Activated gamma-delta T cell (primary cell): ENCODE results near the gene PAIP1.
A peak's percentile ranks its signal among the peaks of the same experiment; 100 is the strongest.
"Not testable (repeated sequence)": the region's sequence is repeated elsewhere in the genome, so short reads cannot be mapped to it uniquely, and the experiment has no call there.

Source experiments
- DNase-seq: peaks from one replicate; lab custom pipeline; 2025; lab: John Stamatoyannopoulos, UW

Gene PAIP1

GRCh38 chr5:43570450-43571158 lies 13.7 kb upstream of the PAIP1 start:
- DNase-seq: no peak

- DNase-seq: no peak
These were observed 12.4 kb upstream of the PAIP1 start for GRCh38 chr5:43569236-43569746.

- no peak for DNase-seq
These were observed 11.1 kb upstream of the PAIP1 start for GRCh38 chr5:43567967-43568366.

- no peak for DNase-seq
These were observed 8.2 kb upstream of the PAIP1 start for GRCh38 chr5:43565043-43565442.

- DNase-seq: no peak
These were observed 7.5 kb upstream of the PAIP1 start for GRCh38 chr5:43564289-43564850.

- no peak for DNase-seq
These were observed 6.4 kb upstream of the PAIP1 start for GRCh38 chr5:43563321-43563720.

- no peak for DNase-seq
These were observed 4.5 kb upstream of the PAIP1 start for GRCh38 chr5:43561356-43561755.

- DNase-seq: no peak
These were observed 3.3 kb upstream of the PAIP1 start for GRCh38 chr5:43560128-43560527.

- not testable (repeated sequence) for DNase-seq
These were observed 345 bp downstream of the PAIP1 start for GRCh38 chr5:43556607-43556856.

GRCh38 chr5:43555895-43556606 lies 826 bp downstream of the PAIP1 start:
- peak; percentile 50 for DNase-seq

GRCh38 chr5:43554497-43554896 lies 2.4 kb downstream of the PAIP1 start:
- DNase-seq: no peak

- DNase-seq: no peak
These were observed 3.5 kb downstream of the PAIP1 start for GRCh38 chr5:43553381-43553780.

GRCh38 chr5:43551731-43552130 lies 5.1 kb downstream of the PAIP1 start:
- DNase-seq: no peak

- DNase-seq: not testable (repeated sequence)
These were observed 7.6 kb downstream of the PAIP1 start for GRCh38 chr5:43549272-43549671.

- DNase-seq: no peak
These were observed 8.5 kb downstream of the PAIP1 start for GRCh38 chr5:43548358-43548757.

- DNase-seq: no peak
These were observed 9.3 kb downstream of the PAIP1 start for GRCh38 chr5:43547532-43547931.

GRCh38 chr5:43543434-43543833 lies 13.4 kb downstream of the PAIP1 start:
- no peak for DNase-seq

GRCh38 chr5:43540746-43541145 lies 16.1 kb downstream of the PAIP1 start:
- no peak for DNase-seq

- no peak for DNase-seq
These were observed 19.9 kb downstream of the PAIP1 start for GRCh38 chr5:43536972-43537371.

GRCh38 chr5:43533646-43534045 lies 23.2 kb downstream of the PAIP1 start:
- DNase-seq: no peak

- DNase-seq: no peak
These were observed 26.2 kb downstream of the PAIP1 start for GRCh38 chr5:43530648-43531047.

- DNase-seq: no peak
These were observed 33.2 kb downstream of the PAIP1 start for GRCh38 chr5:43523662-43524072.

- DNase-seq: no peak
These were observed 36.3 kb downstream of the PAIP1 start for GRCh38 chr5:43520615-43521014.
